ENCODE measurements around the gene TMEM35B. TPM values are rescaled to one million over a fixed set of nuclear protein-coding genes. Genes with fewer than 3 reads are reported as not detected.
"Not testable (repeated sequence)": the region's sequence is repeated elsewhere in the genome, so short reads cannot be mapped to it uniquely, and the experiment has no call there.

The TMEM35B gene
- 30.6 and 50.1 TPM in 2 replicates for total RNA-seq

DNA sequence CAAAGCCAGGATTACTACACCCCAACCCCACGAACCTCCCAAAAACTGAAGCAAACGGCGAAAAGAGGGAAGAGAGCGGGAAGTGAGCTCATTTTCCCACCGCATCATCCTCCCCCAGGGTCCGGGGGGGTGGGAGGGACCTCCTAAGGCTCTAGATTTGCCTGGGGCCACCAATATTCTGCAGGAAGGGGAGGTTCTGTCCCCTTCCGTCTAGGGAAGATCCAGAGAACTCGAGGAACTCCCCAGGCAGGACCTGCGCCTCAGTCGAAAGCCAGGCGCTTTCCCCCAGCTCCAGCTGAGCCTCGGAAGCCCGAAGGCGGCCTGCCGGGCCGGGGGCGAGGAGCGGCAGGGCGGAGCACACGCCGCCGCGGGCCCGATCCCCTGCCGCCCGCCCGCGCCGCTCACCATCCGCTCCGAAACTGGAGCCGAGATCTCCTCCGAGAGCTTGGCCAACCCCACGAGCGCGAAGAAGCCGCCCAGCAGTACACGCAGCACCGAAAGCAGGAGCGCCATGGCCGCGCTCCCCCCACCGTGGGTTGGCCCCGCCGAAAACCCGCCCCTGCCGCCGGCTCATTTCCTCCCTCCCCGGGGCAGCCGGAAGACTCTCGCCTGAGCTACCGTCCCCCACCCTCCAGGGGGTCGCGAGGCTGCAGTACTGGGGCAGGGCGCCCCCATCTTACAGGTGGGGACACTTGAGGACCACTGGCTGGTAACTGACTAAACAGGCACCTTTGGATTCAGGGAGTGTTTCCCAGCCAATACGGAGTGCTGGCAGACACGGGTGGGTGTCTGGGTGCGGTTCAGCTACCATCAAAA is at the start of gene TMEM35B:
TMEM35B (minus strand) TSS at position 555 of the 816 bp plus-strand sequence; CDS start at position 513, 42 bp downstream.
- DNase-seq (ENCODE audit: low read depth in 2 of 2) = peak in 1 of 2 donors; percentile 64

DNA sequence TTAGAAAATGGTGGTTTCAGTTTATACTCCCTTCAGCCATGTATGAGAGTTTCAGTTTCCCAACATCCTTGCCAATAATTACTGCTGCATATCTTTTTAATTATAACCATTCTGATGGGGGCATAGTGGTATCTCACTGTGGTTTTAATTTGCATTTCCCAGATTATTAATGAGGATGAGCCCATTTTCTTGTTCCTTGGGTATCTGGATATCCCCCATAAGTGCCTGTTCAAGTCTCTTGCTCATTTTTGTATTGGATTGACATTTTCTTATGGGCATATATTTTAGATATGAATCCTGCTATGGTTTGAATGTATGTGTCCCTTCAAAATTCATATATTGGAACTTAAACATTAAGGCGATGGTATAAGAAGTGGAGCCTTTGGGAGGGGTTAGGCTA is 48.2 kb upstream of the TMEM35B start:
- DNase-seq (ENCODE audit: low read depth in 2 of 2) = no peak

DNA sequence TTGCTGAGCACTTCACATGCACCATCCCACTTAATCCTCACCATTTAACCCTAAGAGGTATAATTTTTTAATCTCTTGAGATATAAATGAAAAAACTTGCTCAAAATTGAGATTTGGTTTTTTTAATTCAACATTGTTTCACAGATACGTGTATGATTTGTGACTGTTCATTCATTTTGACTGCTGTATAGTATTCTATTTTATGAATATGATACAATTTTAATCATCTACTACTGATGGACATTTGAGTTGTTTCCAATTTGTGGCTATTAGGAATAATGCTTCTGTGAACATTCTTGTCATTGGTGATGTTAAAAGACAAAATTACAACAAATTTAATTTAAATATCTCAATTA is 47.2 kb upstream of the TMEM35B start:
- DNase-seq (ENCODE audit: low read depth in 2 of 2) = no peak

DNA sequence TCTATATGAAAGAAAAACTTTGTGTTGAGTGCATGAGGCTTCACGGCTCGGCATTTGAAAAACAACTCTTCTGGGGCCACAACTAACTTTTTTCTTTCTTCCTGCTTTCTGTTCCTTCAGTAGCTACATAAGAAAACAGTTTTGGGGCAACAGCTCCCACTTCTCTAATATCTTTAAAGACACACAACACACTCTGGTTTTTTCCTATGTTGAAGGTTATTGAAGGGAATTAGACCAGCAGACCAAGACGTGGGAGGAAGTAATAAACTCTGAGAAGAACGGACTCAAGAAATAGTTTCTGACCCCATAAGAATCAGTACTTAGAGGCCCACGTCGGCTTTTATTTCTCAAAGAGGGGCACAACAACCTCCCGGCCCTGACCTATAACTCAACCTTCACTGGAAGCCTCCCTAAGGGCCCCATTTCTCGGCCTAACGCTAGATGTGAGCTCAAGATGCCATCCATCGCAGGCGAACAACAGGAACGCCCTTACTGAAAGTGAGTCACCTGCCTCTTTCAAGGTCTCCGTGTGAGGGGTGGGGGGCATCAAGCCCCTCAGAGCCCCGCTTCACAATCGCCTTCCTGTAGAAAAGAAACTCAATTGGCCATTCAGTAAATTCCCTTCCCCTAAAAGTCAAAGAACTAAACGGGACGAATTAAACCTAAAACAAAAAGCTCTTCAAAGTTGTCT is 45.8 kb upstream of the TMEM35B start:
- peak in 1 of 2 donors; percentile 62 for DNase-seq (ENCODE audit: low read depth in 2 of 2)

DNA sequence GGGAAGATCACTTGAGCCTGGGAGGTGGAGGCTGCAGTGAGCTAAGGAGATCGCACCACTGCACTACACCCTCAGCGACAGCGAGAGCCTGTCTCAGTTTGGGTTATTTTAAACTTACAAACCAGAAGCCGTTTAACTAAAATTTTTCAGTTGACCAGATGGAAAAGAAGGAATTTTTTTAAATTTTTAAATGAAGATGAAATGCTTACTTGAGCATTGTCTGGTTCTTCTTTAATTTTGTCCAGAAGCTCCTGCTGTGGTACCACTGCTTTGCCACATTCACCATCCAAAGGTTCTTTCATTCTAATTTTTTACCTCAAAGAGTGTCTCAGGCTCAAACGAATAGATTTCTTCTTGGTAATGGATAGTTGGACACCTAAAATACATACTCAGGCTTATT is 45.2 kb upstream of the TMEM35B start:
- DNase-seq (ENCODE audit: low read depth in 2 of 2) = no peak

DNA sequence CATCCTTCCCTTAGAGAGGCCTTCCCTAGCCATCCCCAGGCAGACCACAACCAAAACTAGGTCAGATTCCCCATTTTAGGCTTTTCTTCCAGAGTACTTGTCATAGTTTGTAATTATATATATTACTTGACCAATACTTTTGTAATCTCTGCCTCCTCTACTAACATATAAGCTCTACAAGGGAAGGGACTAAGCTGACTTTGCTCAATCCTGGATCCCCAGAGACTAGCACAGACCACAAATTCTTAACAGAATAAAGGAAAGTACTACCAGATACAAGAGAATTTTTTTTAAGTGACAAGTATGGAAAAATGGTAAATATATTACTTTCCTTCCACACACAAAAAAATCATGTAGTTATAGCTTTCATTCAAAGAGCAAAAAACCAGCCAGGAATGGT is 44.6 kb upstream of the TMEM35B start:
- no peak for DNase-seq (ENCODE audit: low read depth in 2 of 2)

DNA sequence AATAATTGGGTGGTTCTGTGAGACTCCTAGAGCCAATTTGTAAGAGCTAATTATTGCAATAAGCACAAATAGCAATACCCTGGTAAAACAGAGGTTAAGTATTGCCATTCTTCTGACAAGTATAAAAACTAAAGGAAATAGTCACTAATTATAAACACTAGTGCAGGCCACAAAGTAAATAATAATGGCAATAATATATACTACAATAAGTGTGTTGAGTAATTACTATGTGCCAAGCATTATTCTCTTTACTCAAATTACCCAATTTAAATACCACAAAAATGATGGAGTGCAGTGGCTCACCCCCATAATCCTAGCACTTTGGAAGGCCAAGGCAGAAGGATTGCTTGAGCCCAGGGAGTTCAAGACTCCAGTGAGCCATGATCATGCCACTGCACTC is 31.3 kb upstream of the TMEM35B start:
- no peak for DNase-seq (ENCODE audit: low read depth in 2 of 2)

DNA sequence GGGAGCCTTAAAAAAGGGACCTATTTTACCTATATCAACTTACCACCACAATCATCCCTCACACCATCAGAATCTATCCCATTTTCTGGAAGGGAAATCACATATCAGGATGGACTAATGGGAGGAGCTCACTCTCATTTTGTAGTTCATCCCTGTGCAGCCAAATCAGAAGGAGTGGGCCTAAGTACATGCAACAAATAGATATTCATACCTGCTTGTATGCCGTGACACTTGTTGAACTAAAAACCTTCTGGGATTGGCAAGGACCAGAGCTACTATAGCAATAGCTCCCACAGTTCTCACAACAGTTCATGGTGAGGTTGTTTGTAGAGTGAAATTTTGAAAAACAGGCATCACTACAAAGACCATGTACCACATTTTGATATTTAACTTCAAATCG is 29.3 kb upstream of the TMEM35B start:
- DNase-seq (ENCODE audit: low read depth in 2 of 2) = no peak

DNA sequence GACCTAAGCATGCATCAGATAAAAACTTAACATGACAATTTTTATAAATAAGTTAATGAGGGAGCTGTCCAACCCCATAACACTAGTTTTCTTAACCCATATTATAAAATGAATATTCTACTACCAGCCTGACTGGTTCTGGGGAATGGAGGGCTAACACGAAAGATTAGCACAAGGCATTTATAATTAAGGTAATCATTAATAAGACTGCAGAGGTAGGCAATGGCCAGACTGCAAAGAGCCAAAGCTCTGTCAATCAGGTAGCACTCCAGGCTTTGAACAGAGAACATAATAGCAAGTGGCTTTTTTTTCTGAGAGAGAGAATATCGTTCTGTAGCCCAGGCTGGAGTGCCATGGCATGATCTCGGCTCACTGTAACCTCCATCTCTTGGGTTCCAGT is 20.6 kb upstream of the TMEM35B start:
- no peak for DNase-seq (ENCODE audit: low read depth in 2 of 2)

DNA sequence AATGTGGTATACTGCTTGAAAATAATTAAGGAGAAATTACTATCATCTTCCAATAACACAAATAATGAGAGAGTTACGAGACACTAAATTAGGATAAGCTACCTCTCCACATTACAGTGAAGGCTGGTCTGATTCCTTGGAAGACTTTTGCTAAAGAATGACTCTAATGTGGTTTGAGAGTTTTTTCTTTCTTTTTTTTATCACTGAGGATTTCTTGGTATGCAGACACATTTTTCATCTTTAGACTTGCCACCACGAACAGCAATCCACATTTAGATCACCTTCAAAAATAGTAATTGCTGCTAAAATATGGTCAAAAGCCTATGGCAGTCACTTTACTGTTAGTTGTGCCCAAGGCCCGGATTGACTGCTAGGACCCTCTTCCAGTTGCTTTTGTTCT is 16.6 kb upstream of the TMEM35B start:
- no peak for DNase-seq (ENCODE audit: low read depth in 2 of 2)

DNA sequence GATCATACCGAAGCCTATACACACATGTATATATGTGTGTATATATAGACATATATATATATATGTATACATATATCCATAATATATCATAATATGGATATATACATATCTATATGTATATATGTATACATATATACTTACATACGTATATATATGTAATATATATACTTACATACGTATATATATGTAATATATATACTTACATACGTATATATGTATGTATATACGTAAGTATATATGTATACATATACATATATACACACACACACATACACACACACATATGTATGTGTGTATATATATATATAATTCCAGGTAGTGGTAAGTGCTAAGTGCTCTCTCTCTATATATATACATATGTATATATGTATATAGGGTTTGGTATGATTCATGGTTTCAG is 9.7 kb upstream of the TMEM35B start:
- no peak for DNase-seq (ENCODE audit: low read depth in 2 of 2)

DNA sequence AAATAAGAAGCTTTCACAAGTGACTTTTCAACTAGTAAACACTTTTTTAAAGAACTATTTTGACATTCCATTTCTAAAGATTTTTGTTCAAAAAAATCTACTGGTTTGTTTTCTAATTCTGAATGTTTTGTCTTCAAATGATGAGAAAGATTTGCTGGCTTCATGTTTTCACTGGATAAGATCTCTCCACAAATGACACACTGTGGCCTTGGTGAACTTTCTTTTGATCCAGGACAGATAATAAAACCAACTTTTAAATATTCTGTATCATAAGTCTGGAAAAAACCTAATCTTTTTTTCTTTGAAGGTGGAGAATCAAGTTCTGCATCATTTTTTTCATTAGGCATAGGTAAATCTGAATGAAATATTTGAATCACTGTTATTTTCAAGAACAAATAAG is 3.4 kb upstream of the TMEM35B start:
- DNase-seq (ENCODE audit: low read depth in 2 of 2) = no peak

DNA sequence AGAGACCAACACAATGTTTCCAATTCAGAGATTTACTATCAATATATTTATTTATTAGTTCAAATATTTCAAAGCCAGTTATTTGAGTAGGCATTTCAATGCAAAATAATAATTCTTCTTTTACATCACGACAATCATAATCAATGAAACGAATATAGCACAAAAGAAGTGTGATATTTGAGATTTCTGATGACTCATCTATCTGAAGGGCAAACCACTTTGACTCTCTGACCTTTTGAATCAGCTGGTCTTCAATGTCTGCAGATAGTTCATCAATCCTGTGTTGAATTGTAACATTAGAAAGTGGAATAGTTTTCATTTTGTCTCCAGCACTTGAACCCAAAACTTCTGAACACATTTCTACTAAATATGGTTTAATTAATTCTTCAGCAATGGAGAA is 3.0 kb upstream of the TMEM35B start:
- DNase-seq (ENCODE audit: low read depth in 2 of 2) = no peak

DNA sequence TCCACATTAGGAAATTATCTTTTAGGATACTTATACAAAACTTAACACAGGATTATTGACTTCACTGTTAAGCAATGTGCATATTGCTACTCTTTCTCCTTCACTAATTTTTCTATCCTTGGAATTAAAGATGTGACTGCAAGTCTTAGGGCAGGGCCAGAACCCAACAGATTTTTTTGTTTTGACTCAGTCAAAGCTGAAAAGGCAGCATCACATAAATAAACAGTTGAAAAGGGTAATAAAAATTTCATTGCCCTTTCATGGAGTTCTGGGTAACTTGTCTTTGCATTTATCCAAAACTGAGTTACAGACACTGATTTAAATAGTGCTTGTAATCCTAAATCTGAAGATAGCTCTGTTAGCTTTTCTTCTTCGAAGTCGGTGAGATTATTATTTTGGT is 1.9 kb upstream of the TMEM35B start:
- DNase-seq (ENCODE audit: low read depth in 2 of 2) = no peak

DNA sequence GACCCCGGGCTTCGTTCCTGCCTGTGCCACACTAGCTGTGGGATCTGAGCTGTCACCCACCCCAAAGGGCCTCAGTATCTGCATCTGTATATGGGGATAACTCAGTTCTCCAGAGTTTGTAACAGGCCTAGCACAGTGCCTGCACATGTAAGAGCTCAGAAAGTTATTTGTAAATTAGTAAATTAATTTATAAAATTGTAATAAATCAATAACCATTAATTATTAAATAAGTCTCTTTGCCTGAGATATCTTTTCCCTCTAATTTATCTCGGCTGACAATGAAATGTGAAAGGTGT is 410 bp upstream of the TMEM35B start:
- not testable (repeated sequence) for DNase-seq (ENCODE audit: low read depth in 2 of 2)

DNA sequence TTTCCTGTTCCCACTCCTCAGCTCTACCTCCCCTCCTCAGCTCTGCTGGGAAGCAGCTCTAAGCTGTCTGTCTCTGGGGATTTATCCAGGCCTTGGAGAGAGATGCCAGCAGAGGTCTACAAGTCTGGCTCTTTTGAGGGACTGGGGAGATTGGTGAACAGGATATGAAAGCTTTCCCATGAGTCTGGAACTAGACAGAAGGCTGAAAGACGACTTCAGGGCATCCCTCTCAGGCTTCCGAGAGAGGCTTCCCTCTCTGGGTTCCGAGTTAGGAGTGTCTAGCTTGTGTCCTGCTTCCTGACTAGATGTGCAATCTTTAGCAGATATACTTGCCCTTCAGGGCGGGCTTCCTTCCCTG is 733 bp downstream of the TMEM35B start:
- peak in 1 of 2 donors; percentile 15 for DNase-seq (ENCODE audit: low read depth in 2 of 2)

DNA sequence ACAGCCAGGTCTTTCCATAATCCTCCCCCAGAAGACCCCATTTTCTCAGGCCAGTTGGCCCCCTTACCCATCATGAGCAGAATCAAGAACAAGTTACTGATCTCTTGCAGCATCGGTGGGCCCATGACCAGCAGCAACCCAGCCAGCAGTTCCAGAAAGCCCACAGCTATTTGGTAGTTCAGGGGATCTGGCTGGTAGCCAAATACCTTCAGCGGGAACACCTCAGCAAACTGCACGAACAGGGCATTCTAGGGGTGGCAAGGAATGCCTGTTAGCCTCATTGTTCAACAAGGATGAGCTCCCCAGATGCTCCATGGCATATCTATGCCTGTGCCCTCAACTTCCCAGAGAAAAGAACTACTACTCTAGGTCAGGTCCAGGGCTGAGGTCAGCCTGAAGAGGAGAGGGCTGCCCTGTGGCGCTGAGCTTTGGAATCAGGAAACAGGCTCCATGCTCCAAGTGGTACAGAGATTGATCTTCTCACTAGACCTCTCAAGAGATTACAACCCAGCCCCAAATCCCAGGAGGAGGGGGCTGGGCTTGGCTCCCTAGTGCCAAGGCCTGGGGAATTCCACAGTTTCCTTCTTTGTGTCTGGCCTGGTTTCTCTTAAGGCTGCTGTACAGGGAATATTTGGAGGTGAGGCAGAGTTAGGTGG is 1.3 kb downstream of the TMEM35B start:
- peak in 1 of 2 donors; percentile 12 for DNase-seq (ENCODE audit: low read depth in 2 of 2)

DNA sequence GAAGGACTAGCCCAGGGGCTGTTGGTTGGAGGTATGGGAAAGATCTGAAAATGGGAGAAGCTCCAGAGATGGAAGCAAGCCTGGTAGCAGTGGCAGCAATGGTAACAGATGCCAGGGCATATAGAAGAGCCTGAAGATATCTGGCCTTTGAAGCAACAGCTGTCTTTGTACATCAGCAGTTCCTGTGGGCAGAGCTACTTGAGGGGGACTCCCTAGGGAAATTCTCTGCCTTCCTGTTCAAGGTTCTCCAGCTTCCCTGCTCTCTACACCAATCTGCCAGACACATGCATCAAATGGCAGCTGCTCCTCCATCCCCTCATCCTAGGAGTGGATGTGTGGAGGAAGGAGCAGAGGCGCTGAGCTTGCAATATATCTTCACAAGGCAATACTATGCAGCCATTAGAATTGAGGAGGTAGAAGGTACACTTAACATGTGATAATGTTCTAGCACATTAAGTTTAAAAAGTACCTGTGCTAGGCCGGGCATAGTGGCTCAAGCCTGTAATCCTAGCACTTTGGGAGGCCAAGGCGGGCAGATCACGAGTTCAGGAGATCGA is 2.2 kb downstream of the TMEM35B start:
- DNase-seq (ENCODE audit: low read depth in 2 of 2) = no peak

DNA sequence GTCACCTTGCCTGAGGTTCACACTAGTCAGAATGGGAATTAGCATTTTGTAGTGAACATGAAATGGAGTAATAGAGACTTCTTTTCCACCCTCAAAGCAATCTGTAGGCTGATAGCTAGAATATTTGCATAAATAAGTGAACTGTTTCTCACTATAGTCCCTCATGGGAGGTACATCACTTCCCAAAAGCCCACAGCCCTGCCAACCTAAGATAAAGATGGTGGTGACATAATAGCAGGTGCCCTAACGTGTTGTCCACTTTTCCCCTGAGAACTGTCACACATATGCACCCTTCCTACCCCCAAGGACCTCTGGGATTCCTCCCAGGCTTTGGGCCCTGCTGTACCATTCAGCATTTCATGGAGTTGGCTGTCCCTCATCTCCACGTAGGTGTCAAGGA is 4.4 kb downstream of the TMEM35B start:
- DNase-seq (ENCODE audit: low read depth in 2 of 2) = no peak

DNA sequence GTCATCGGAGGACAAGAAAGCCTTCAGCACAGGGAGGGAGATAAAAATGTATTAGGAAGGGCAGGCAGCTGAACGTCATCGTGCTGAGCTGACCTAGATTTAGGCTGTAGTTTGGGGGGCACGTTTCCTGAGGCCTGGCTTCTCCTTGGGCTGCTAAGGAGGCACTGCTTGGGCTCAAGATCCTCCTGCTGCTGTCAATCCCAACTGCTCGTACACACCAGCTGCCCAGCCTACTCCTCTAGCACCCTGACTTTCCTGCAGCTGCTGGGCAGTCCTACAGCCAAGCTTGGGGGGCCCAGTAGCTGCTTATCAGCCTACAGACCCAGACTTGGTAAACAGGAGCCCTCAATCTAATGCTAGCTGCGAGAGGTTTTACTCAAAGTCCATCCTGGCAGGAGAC is 6.2 kb downstream of the TMEM35B start:
- no peak for DNase-seq (ENCODE audit: low read depth in 2 of 2)

DNA sequence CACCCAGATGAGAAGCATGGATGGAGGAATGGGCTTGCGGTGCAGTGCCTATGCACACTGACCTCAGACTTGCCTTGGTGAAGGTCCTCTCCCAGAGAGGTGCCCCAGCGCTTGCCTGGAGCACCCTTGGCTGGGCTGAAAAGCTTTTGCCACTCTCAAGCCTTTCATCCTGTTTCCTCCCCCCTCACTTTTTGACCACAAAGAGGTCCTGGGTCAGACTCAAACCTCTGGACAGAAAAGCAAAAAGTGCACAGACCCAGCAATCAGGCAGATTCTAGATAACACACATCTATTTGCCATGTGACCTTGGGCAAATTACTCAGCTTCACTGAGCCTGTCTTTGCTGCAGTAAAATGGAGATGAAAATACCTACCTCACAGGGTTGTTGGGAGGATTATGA is 7.3 kb downstream of the TMEM35B start:
- DNase-seq (ENCODE audit: low read depth in 2 of 2) = no peak

DNA sequence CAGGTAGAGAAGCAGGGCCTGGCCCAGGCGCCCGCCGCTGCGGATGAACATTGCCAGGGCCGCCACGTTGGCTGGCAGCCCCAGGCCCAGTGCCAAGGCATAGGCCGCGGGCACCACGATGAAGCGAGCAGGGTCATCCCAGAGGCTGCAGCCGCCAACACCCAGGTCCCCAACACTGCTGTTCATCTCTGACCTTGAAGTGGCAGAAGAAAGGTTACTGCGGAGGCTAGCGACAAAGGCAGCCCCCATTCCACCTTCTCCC is 8.0 kb downstream of the TMEM35B start:
- DNase-seq (ENCODE audit: low read depth in 2 of 2) = no peak

Measured in dermis microvascular lymphatic vessel endothelial cell (primary cell).